ENCODE data around the gene ADGRG7. TPM values are rescaled to one million over a fixed set of nuclear protein-coding genes. Genes with fewer than 3 reads are reported as not detected.

The ADGRG7 gene
- total RNA-seq (not detected), polyA plus RNA-seq (not detected)
- long read RNA-seq, donor 1, result 0 reads
- long read RNA-seq, donor 2, result 0 reads
- long read RNA-seq, donor 3, result 0 reads

GRCh38 chr3:100609305-100609704 lies at the start of gene ADGRG7:
ADGRG7 (plus strand) TSS chr3:100609601; CDS start chr3:100609857, 256 bp downstream.
- DNase-seq, result no peak
- Histone ChIP-seq H3K4me3 (no peak within 1 kb of the TSS), H3K27ac (no peak within 1 kb of the TSS), H3K9me3 (no peaks in the 10 kb centered on the region), H3K4me1 (ENCODE audit: insufficient read depth) (no peaks in the 10 kb centered on the region), H3K36me3 (no peaks in the 10 kb centered on the region), H3K27me3 (no peaks in the 10 kb centered on the region)
- TF ChIP-seq CTCF (IDR thresholded peaks at IDR 0.05) (no peak), EP300 (IDR thresholded peaks at IDR 0.05) (no peak), POLR2A (IDR thresholded peaks at IDR 0.05) (no peak)
- intact Hi-C loops (cut with DNase I), result no loop called here
- WGBS, 3 donors, result 76 to 80% (median 79%) methylated on average over 2 of the region's 2 CpGs

GRCh38 chr3:100560426-100560825 lies 49.0 kb upstream of the ADGRG7 start:
- DNase-seq, result no peak
- no peaks in the 10 kb centered on the region for H3K27me3 ChIP-seq
- no peak overlapping the region for H3K27ac ChIP-seq
- H3K36me3 ChIP-seq, result no peaks in the 10 kb centered on the region
- no peaks in the 10 kb centered on the region for H3K4me1 ChIP-seq (ENCODE audit: insufficient read depth)
- no peak overlapping the region for H3K4me3 ChIP-seq
- no peak for TF ChIP-seq CTCF (IDR thresholded peaks at IDR 0.05)
- no peak for TF ChIP-seq POLR2A (IDR thresholded peaks at IDR 0.05)
- no peak for TF ChIP-seq EP300 (IDR thresholded peaks at IDR 0.05)
- WGBS, 3 donors, result 82 to 90% (median 87%) methylated on average over 4 of the region's 4 CpGs
- intact Hi-C loops (cut with DNase I), result no loop called here
- H3K9me3 ChIP-seq, result no peaks in the 10 kb centered on the region

GRCh38 chr3:100561459-100562158 lies 47.8 kb upstream of the ADGRG7 start:
- Histone ChIP-seq H3K4me3 (no peak overlapping the region), H3K4me1 (ENCODE audit: insufficient read depth) (no peaks in the 10 kb centered on the region), H3K9me3 (no peaks in the 10 kb centered on the region), H3K27me3 (no peaks in the 10 kb centered on the region), H3K36me3 (no peaks in the 10 kb centered on the region), H3K27ac (no peak overlapping the region)
- WGBS, 3 donors, result 29 to 54% (median 34%) methylated on average over 7 of the region's 7 CpGs
- TF ChIP-seq CTCF (IDR thresholded peaks at IDR 0.05) (no peak), EP300 (IDR thresholded peaks at IDR 0.05) (no peak), POLR2A (IDR thresholded peaks at IDR 0.05) (no peak)
- intact Hi-C loops (cut with DNase I), result no loop called here
- no peak for DNase-seq

GRCh38 chr3:100562224-100562857 lies 47.1 kb upstream of the ADGRG7 start:
- DNase-seq, result no peak
- H3K4me3 ChIP-seq, result no peak overlapping the region
- no peak overlapping the region for H3K27ac ChIP-seq
- H3K27me3 ChIP-seq, result no peaks in the 10 kb centered on the region
- no peaks in the 10 kb centered on the region for H3K36me3 ChIP-seq
- H3K9me3 ChIP-seq, result no peaks in the 10 kb centered on the region
- TF ChIP-seq POLR2A (IDR thresholded peaks at IDR 0.05), result no peak
- TF ChIP-seq EP300 (IDR thresholded peaks at IDR 0.05), result no peak
- TF ChIP-seq CTCF (IDR thresholded peaks at IDR 0.05), result no peak
- intact Hi-C loops (cut with DNase I), result no loop called here
- no peaks in the 10 kb centered on the region for H3K4me1 ChIP-seq (ENCODE audit: insufficient read depth)
- 61 to 81% (median 67%) methylated on average over 4 of the region's 4 CpGs for whole genome bisulfite sequencing, 3 donors
